Omental fat pad (tissue), 4 donors: ENCODE data around the gene ACBD7. TPM values are rescaled to one million over a fixed set of nuclear protein-coding genes. Genes with fewer than 3 reads are reported as not detected.

Experiments used
- ATAC-seq: fragments of 150-250 bp; one replicate; pipeline ENCODE4 v1.9.1; 2016; ENCODE audit warnings: mild to moderate bottlenecking, moderate library complexity; ENCODE audit not compliant: low FRiP score
- DNase-seq: peaks from one replicate; pipeline ENCODE4 v3.0.0-alpha.2; 2019; ENCODE audit warnings: low spot score
- CTCF ChIP-seq, 3 donors: fragments of 450-650 bp; IDR thresholded peaks; one replicate each; pipeline ENCODE4 v1.5.1; 2016 to 2017; ENCODE audit warnings: antibody characterized with exemption in 3 of 3, mild to moderate bottlenecking in 3 of 3, moderate library complexity in 2 of 3
- total RNA-seq, 4 donors: library from RNA; depleted of rRNA; stranded (reverse); fragments of >200 nt; gene quantifications; one replicate each; pipeline ENCODE4 v1.1.0, GENCODE V29; 2016

The ACBD7 gene
- total RNA-seq, 4 donors from 2014 or later: 0.48 TPM; not detected in 3

GRCh38 chr10:15113766-15114165 is 25.2 kb upstream of the ACBD7 start:
- TF ChIP-seq CTCF (IDR thresholded peaks at IDR 0.05): no peak
- no peak for ATAC-seq
- no peak for DNase-seq

- no peak for ATAC-seq
- no peak for TF ChIP-seq CTCF (IDR thresholded peaks at IDR 0.05)
- DNase-seq: no peak
Observed at GRCh38 chr10:15112657-15113056, 24.1 kb upstream of the ACBD7 start.

GRCh38 chr10:15106352-15107013 is 17.9 kb upstream of the ACBD7 start:
- ATAC-seq (peak; percentile 83), DNase-seq (peak; percentile 70)

GRCh38 chr10:15103513-15103912 is 14.9 kb upstream of the ACBD7 start:
- ATAC-seq: no peak
- no peak for TF ChIP-seq CTCF (IDR thresholded peaks at IDR 0.05)
- DNase-seq: no peak

More at GRCh38 chr10:15106352-15107013, 17.9 kb upstream of the ACBD7 start:
- peak in 1 of 3 donors; percentile 41 for TF ChIP-seq CTCF (IDR thresholded peaks at IDR 0.05)

GRCh38 chr10:15099886-15100285 is 11.3 kb upstream of the ACBD7 start:
- ATAC-seq: no peak
- DNase-seq: no peak
- no peak for TF ChIP-seq CTCF (IDR thresholded peaks at IDR 0.05)

GRCh38 chr10:15097011-15097812 is 8.6 kb upstream of the ACBD7 start, which contains the start of gene RPP38:
Gene RPP38, plus strand, starts transcription at chr10:15097355. Its CDS starts 5,960 bp downstream, at chr10:15103315.
- no peak for TF ChIP-seq CTCF (IDR thresholded peaks at IDR 0.05)
- ATAC-seq (peak; percentile 99), DNase-seq (peak; percentile 97)
